GM12878 (cell line): ENCODE data around the gene PCP2. TPM values are rescaled to one million over a fixed set of nuclear protein-coding genes. Genes with fewer than 3 reads are reported as not detected.

Source experiments
- ATAC-seq: fragments of 200-7000 bp; cut with Tn5 transposase; 3 replicates; pipeline ENCODE4 v1.9.1; 2020; ENCODE audit warnings: mild to moderate bottlenecking, moderate library complexity
- BruUV-seq: library from RNA; stranded (reverse); fragments of 400-500 nt; replicated peaks from 2 replicates; lab custom pipeline; 2021; lab: Mats Ljungman, UMichigan
- CTCF ChIA-PET: fragments of 300-600 bp; sonication (Branson Sonifier 250); formaldehyde crosslinking; extraction: SDS; loops from one replicate; lab custom pipeline; 2021; ENCODE audit warnings: inconsistent platforms; lab: Yijun Ruan, JAX
- POLR2A ChIA-PET: fragments of 350-600 bp; formaldehyde crosslinking; extraction: SDS; loops from one replicate; lab custom pipeline; 2021; ENCODE audit warnings: inconsistent platforms; lab: Charles Lee
- RAD21 ChIA-PET: fragments of 300-600 bp; sonication (Branson Sonifier 250); formaldehyde crosslinking; loops from one replicate; lab custom pipeline; 2023; ENCODE audit warnings: antibody characterized with exemption; ENCODE audit not compliant: unreplicated experiment; lab: Charles Lee
- SMC1A ChIA-PET: fragments of 300-600 bp; sonication (Branson Sonifier 250); formaldehyde crosslinking; loops from one replicate; lab custom pipeline; 2023; ENCODE audit not compliant: unreplicated experiment, uncharacterized antibody; lab: Charles Lee
- DNase-seq: peaks from one replicate; pipeline ENCODE4 v3.0.0-alpha.2; 2011; ENCODE audit warnings: low read depth, low spot score
- FAIRE-seq: peaks from 3 replicates; lab custom pipeline; 2011; peaks lifted over from hg19 to GRCh38; lab: Jason Lieb, UNC
- H2AFZ ChIP-seq: 2 replicates; pipeline ENCODE4 v1.6.0; 2011; ENCODE audit warnings: low read depth, low read length, control low read depth; ENCODE audit not compliant: control insufficient read depth
- H3K27ac ChIP-seq: 2 replicates; pipeline ENCODE4 v1.5.1; 2011; ENCODE audit warnings: control low read depth; ENCODE audit not compliant: control insufficient read depth, insufficient read depth
- H3K27me3 ChIP-seq, 2 experiments: replicated peaks in 1 of 2; 2 replicates each; pipeline versions ENCODE4 v1.6.0 to v1.6.1; 2011; ENCODE audit warnings: low read length in 1 of 2; ENCODE audit not compliant: control insufficient read depth in 2 of 2, insufficient read depth in 2 of 2
- H3K36me3 ChIP-seq, 2 experiments: 2 replicates each; pipeline ENCODE4 v1.5.1; 2011; ENCODE audit warnings: low read length in 1 of 2; ENCODE audit not compliant: control insufficient read depth in 2 of 2, insufficient read depth in 2 of 2
- H3K4me1 ChIP-seq: 2 replicates; pipeline ENCODE4 v1.6.1; 2011; ENCODE audit warnings: mild to moderate bottlenecking, low read length, moderate library complexity, mixed read lengths; ENCODE audit not compliant: control insufficient read depth, insufficient read depth
- H3K4me2 ChIP-seq: 2 replicates; pipeline ENCODE4 v1.6.0; 2011; ENCODE audit warnings: control low read depth; ENCODE audit not compliant: control insufficient read depth, insufficient read depth
- H3K4me3 ChIP-seq: fragments of 200-600 bp; sonication (generic); 2 replicates; pipeline ENCODE4 v1.5.1; 2016
- H3K79me2 ChIP-seq: 2 replicates; pipeline ENCODE4 v1.6.0; 2011; ENCODE audit warnings: low read length; ENCODE audit not compliant: control insufficient read depth, insufficient read depth
- H3K9ac ChIP-seq: 2 replicates; pipeline ENCODE4 v1.8.0; 2011; ENCODE audit warnings: low read length, control low read depth, mixed read lengths; ENCODE audit not compliant: control insufficient read depth, insufficient read depth
- H3K9me3 ChIP-seq: replicated peaks from 3 replicates; pipeline ENCODE4 v1.5.1; 2011; ENCODE audit warnings: mild to moderate bottlenecking, low read length; ENCODE audit not compliant: control insufficient read depth, insufficient read depth
- H4K20me1 ChIP-seq: 2 replicates; pipeline ENCODE4 v1.6.0; 2011; ENCODE audit not compliant: control insufficient read depth, insufficient read depth
- ASH2L ChIP-seq: fragments of 300-600, 200-600 bp; sonication (generic); IDR thresholded peaks from 2 replicates; pipeline ENCODE4 v1.6.1; 2017; ENCODE audit warnings: low read depth, mild to moderate bottlenecking, borderline replicate concordance
- ATF7 ChIP-seq: fragments of 450-650 bp; IDR thresholded peaks from 2 replicates; pipeline ENCODE4 v1.6.1; 2016; ENCODE audit warnings: low read depth, mild to moderate bottlenecking
- BCL11A ChIP-seq: IDR thresholded peaks from 2 replicates; pipeline ENCODE4 v1.6.1; 2011; ENCODE audit warnings: low read depth, low read length
- BMI1 ChIP-seq: fragments of 450-650 bp; IDR thresholded peaks from 2 replicates; pipeline ENCODE4 v1.6.1; 2016; ENCODE audit warnings: mild to moderate bottlenecking, moderate library complexity, borderline replicate concordance
- CHD1 ChIP-seq: IDR thresholded peaks from 2 replicates; pipeline ENCODE4 v1.6.1; 2012; ENCODE audit warnings: low read depth, low read length, improper control_type of control experiment
- EP300 ChIP-seq, 2 experiments: fragments of 150-350 bp in 1 of 2; IDR thresholded peaks; 2 replicates each; pipeline ENCODE4 v1.6.1; 2011 to 2012; ENCODE audit warnings: low read depth in 2 of 2, low read length in 2 of 2, borderline replicate concordance in 1 of 2, improper control_type of control experiment in 1 of 2, inconsistent platforms in 1 of 2; ENCODE audit not compliant: control insufficient read depth in 1 of 2
- EZH2 ChIP-seq: IDR thresholded peaks from 2 replicates; pipeline ENCODE4 v1.6.1; 2012; ENCODE audit warnings: low read depth, mild to moderate bottlenecking, control low read depth, inconsistent platforms, low read length, borderline replicate concordance; ENCODE audit not compliant: control insufficient read depth
- MXI1 ChIP-seq: fragments of 150-350 bp; IDR thresholded peaks from 2 replicates; pipeline ENCODE4 v1.6.1; 2011; ENCODE audit warnings: low read depth, mild to moderate bottlenecking, inconsistent platforms, low read length, improper control_type of control experiment
- NFYA ChIP-seq: IDR thresholded peaks from 2 replicates; pipeline ENCODE4 v1.6.1; 2011; ENCODE audit warnings: low read depth, mild to moderate bottlenecking, low read length, improper control_type of control experiment, borderline replicate concordance
- NFYB ChIP-seq: IDR thresholded peaks from 2 replicates; pipeline ENCODE4 v1.6.1; 2011; ENCODE audit warnings: low read depth, mild to moderate bottlenecking, low read length, improper control_type of control experiment, moderate library complexity; ENCODE audit not compliant: insufficient read depth
- NR2C2 ChIP-seq: IDR thresholded peaks from 2 replicates; pipeline ENCODE4 v1.6.1; 2011; ENCODE audit warnings: borderline replicate concordance, low read depth; ENCODE audit not compliant: control insufficient read depth, insufficient read length
- PAX8 ChIP-seq: fragments of 450-650 bp; IDR thresholded peaks from 2 replicates; pipeline ENCODE4 v1.6.1; 2017; ENCODE audit warnings: mild to moderate bottlenecking, moderate library complexity
- RELB ChIP-seq: fragments of 450-650 bp; IDR thresholded peaks from 2 replicates; pipeline ENCODE4 v1.6.1; 2017; ENCODE audit warnings: low read depth, mild to moderate bottlenecking, moderate library complexity
- SPI1 ChIP-seq: IDR thresholded peaks from 2 replicates; pipeline ENCODE4 v1.6.1; 2011; ENCODE audit warnings: low read depth, mild to moderate bottlenecking, low read length, moderate library complexity, borderline replicate concordance; ENCODE audit not compliant: insufficient read depth
- SUZ12 ChIP-seq: fragments of 200-600 bp; sonication (generic); IDR thresholded peaks from one replicate; pipeline ENCODE4 v1.6.1; 2018; ENCODE audit warnings: antibody characterized with exemption, mild to moderate bottlenecking; ENCODE audit not compliant: unreplicated experiment
- YBX1 ChIP-seq: fragments of 450-650 bp; IDR thresholded peaks from 2 replicates; pipeline ENCODE4 v1.6.1; 2016; ENCODE audit warnings: antibody characterized with exemption
- WGBS: methylation state at CpG from one replicate; pipeline ENCODE4 v1.1.6; 2016; ENCODE audit warnings: low lambda C conversion rate; ENCODE audit not compliant: insufficient replicate concordance, insufficient coverage; ENCODE audit errors: missing lambda C conversion rate; 5-methylcytosine and 5-hydroxymethylcytosine counted together
- in situ Hi-C: fragments of 300-500 bp; cut with MboI; formaldehyde crosslinking; loops from 9 replicates; pipeline ENCODE4 v1.14.3; 2018; ENCODE audit warnings: mixed read lengths
- intact Hi-C: fragments of 100-400 bp; cut with micrococcal nuclease; formaldehyde crosslinking; loops from one replicate; pipeline ENCODE4 v1.14.2; 2022; ENCODE audit not compliant: unreplicated experiment
- polyA plus RNA-seq, 11 experiments: library from polyadenylated mRNA; depleted of rRNA in 4 of 11; unstranded in 6 of 11; stranded (reverse) in 5 of 11; fragments of >200 nt; fragmentation: Nextera tagmentation in 4 of 11; fragmentation: Illumina TruSeq in 1 of 11; extraction: Ambion mirVana in 4 of 11; extraction: Trizol in 1 of 11; gene quantifications; 1 replicate in 1 of 11; 2 replicates in 10 of 11; pipeline versions ENCODE4 v1.2.1 to v1.2.3, GENCODE V29; 2011 to 2016; ENCODE audit warnings: inconsistent platforms in 2 of 11, missing spikeins in 2 of 11, low read depth in 1 of 11
- total RNA-seq, 4 experiments: library from RNA; depleted of rRNA in 3 of 4; stranded (reverse); fragments of >200 nt in 3 of 4; fragmentation: Illumina TruSeq in 1 of 4; extraction: Trizol in 1 of 4; gene quantifications; 2 replicates each; pipeline versions ENCODE4 v1.2.1 to v1.2.3, GENCODE V29; 2013 to 2021
- TF ChIP-seq, protein P1 (sequence below): fragments of 450-650 bp; IDR thresholded peaks from 2 replicates; pipeline ENCODE4 v1.6.1; 2016; ENCODE audit warnings: mild to moderate bottlenecking, moderate library complexity, borderline replicate concordance

The PCP2 gene
- total and polyA plus RNA-seq, 10 of the 15 experiments (the other 5 are each of a cell fraction or from before 2014, with no cell fraction given) = 0.10 to 0.62 (median 0.31) TPM; not detected in 5

- TF ChIP-seq NFYA (no peak), SPI1 (no peak), NFYB (no peak), EZH2 (no peak)
These were observed 23.7 kb upstream of the PCP2 start (continued) for GRCh38 chr19:7657131-7657751.

GRCh38 chr19:7655581-7655980, 22.1 kb upstream of the PCP2 start:
- DNase-seq (no peak), FAIRE-seq (no peak), ATAC-seq (no peak)
- POLR2A ChIA-PET = interaction anchor here (0.6 kb wide), 1 partner anchor 522 kb away, joined by 4 read pairs; no protein-coding TSS in a partner anchor
- Histone ChIP-seq H3K27me3 (no peaks in the 10 kb centered on the region; a peak in 1 of 4 replicates), H3K4me2 (no peak overlapping the region), H3K79me2 (no peaks in the 10 kb centered on the region), H3K9me3 (no peaks in the 10 kb centered on the region), H2AFZ (no peak overlapping the region), H4K20me1 (no peaks in the 10 kb centered on the region), H3K4me1 (peaks cover 20% of the 10 kb centered on the region), H3K36me3 (no peaks in the 10 kb centered on the region), H3K4me3 (no peak overlapping the region), H3K27ac (no peak overlapping the region), H3K9ac (no peak overlapping the region)
- intact Hi-C loops = no loop called here
- in situ Hi-C loops = no loop called here
- no TSS peak for BruUV-seq
- WGBS = 54% methylated on average over 8 of the region's 8 CpGs
- CTCF ChIA-PET = interaction anchor here (0.8 to 1.3 kb wide), 5 partner anchors 22 to 144 kb away, joined by 3 to 5 read pairs (median 3); partner anchors contain the start of genes MCEMP1 and TRAPPC5
- SMC1A ChIA-PET = interaction anchor here (0.6 kb wide), 1 partner anchor 154 kb away, joined by 3 read pairs; no protein-coding TSS in a partner anchor
- RAD21 ChIA-PET = interaction anchor here (1.0 to 1.1 kb wide), 2 partner anchors 25 to 26 kb away, joined by 3 to 4 read pairs; partner anchors contain the start of genes PET100 and TRAPPC5
- TF ChIP-seq NR2C2 (no peak), BMI1 (no peak), BCL11A (no peak), PAX8 (no peak), ASH2L (no peak), YBX1 (no peak), CHD1 (no peak), ATF7 (no peak), EP300 (IDR thresholded peaks at IDR 0.05; ENCODE audit: borderline replicate concordance in 1 of 2, control insufficient read depth in 1 of 2, low read depth in 2 of 2, low read length in 2 of 2) (no peak), SUZ12 (no peak), RELB (no peak), MXI1 (no peak)
- TF ChIP-seq, protein P1, sequence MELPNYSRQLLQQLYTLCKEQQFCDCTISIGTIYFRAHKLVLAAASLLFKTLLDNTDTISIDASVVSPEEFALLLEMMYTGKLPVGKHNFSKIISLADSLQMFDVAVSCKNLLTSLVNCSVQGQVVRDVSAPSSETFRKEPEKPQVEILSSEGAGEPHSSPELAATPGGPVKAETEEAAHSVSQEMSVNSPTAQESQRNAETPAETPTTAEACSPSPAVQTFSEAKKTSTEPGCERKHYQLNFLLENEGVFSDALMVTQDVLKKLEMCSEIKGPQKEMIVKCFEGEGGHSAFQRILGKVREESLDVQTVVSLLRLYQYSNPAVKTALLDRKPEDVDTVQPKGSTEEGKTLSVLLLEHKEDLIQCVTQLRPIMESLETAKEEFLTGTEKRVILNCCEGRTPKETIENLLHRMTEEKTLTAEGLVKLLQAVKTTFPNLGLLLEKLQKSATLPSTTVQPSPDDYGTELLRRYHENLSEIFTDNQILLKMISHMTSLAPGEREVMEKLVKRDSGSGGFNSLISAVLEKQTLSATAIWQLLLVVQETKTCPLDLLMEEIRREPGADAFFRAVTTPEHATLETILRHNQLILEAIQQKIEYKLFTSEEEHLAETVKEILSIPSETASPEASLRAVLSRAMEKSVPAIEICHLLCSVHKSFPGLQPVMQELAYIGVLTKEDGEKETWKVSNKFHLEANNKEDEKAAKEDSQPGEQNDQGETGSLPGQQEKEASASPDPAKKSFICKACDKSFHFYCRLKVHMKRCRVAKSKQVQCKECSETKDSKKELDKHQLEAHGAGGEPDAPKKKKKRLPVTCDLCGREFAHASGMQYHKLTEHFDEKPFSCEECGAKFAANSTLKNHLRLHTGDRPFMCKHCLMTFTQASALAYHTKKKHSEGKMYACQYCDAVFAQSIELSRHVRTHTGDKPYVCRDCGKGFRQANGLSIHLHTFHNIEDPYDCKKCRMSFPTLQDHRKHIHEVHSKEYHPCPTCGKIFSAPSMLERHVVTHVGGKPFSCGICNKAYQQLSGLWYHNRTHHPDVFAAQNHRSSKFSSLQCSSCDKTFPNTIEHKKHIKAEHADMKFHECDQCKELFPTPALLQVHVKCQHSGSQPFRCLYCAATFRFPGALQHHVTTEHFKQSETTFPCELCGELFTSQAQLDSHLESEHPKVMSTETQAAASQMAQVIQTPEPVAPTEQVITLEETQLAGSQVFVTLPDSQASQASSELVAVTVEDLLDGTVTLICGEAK = no peak
